Panc1 (cell line): ENCODE data around the gene ACTL7B. TPM values are rescaled to one million over a fixed set of nuclear protein-coding genes. Genes with fewer than 3 reads are reported as not detected.

Experiments
- ATAC-seq: fragments of 200-7000 bp; cut with Tn5 transposase; 2 replicates; pipeline ENCODE4 v1.9.1; 2020; ENCODE audit warnings: mild to moderate bottlenecking, moderate library complexity
- BruUV-seq: library from RNA; stranded (reverse); fragments of 400-500 nt; replicated peaks from 2 replicates; lab custom pipeline; 2021; lab: Mats Ljungman, UMichigan
- CTCF ChIA-PET: fragments of 300-600 bp; sonication (Branson Sonifier 250); formaldehyde crosslinking; loops from one replicate; lab custom pipeline; 2022; ENCODE audit warnings: antibody characterized with exemption; lab: Charles Lee
- POLR2A ChIA-PET: fragments of 300-600 bp; sonication (Branson Sonifier 250); formaldehyde crosslinking; loops from one replicate; lab custom pipeline; 2022; ENCODE audit warnings: antibody characterized with exemption; lab: Charles Lee
- DNase-seq: peaks from one replicate; pipeline ENCODE4 v3.0.0-alpha.2; 2010; ENCODE audit warnings: low read depth, low spot score
- H3K27ac ChIP-seq: 2 replicates; pipeline ENCODE4 v1.5.1; 2011; ENCODE audit warnings: mild to moderate bottlenecking, low read length, inconsistent platforms
- H3K27me3 ChIP-seq: fragments of 200-500 bp; sonication (Bioruptor generic); 2 replicates; pipeline ENCODE4 v1.6.0; 2014; ENCODE audit warnings: low read length, inconsistent platforms; ENCODE audit not compliant: control insufficient read depth, insufficient read depth
- H3K36me3 ChIP-seq: fragments of 200-500 bp; sonication (Bioruptor generic); 2 replicates; pipeline ENCODE4 v1.5.1; 2014; ENCODE audit warnings: inconsistent platforms, mild to moderate bottlenecking, low read length, moderate library complexity; ENCODE audit not compliant: control insufficient read depth, insufficient read depth
- H3K4me1 ChIP-seq: 2 replicates; pipeline ENCODE4 v1.5.1; 2011; ENCODE audit warnings: inconsistent platforms, mild to moderate bottlenecking, low read length, moderate library complexity; ENCODE audit not compliant: control insufficient read depth, insufficient read depth
- H3K4me3 ChIP-seq, 2 experiments: 2 replicates each; pipeline ENCODE4 v1.5.1; 2011 to 2012; ENCODE audit warnings: low read depth in 2 of 2, low read length in 2 of 2, mild to moderate bottlenecking in 2 of 2, inconsistent platforms in 1 of 2, moderate library complexity in 1 of 2
- H3K9me3 ChIP-seq: fragments of 200-500 bp; sonication (Bioruptor generic); 2 replicates; pipeline ENCODE4 v1.5.1; 2014; ENCODE audit warnings: low read depth, mild to moderate bottlenecking, inconsistent platforms, low read length, moderate library complexity; ENCODE audit not compliant: control insufficient read depth, insufficient read depth
- CTCF ChIP-seq: fragments of 450-650 bp; IDR thresholded peaks from 2 replicates; pipeline ENCODE4 v1.5.1; 2017; ENCODE audit warnings: mild to moderate bottlenecking
- POLR2AphosphoS5 ChIP-seq: IDR thresholded peaks from 2 replicates; pipeline ENCODE4 v1.6.1; 2012; ENCODE audit warnings: mild to moderate bottlenecking, low read depth, low read length, moderate library complexity
- REST ChIP-seq, 2 experiments: IDR thresholded peaks; 2 replicates each; pipeline ENCODE4 v1.6.1; 2011 to 2012; ENCODE audit warnings: low read depth in 2 of 2, control low read depth in 1 of 2, low read length in 1 of 2, mild to moderate bottlenecking in 1 of 2, moderate library complexity in 1 of 2; ENCODE audit not compliant: insufficient read depth in 1 of 2
- SIN3A ChIP-seq: IDR thresholded peaks from 2 replicates; pipeline ENCODE4 v1.6.1; 2012; ENCODE audit warnings: low read depth, mild to moderate bottlenecking, low read length, moderate library complexity, borderline replicate concordance; ENCODE audit not compliant: insufficient read depth
- TCF7L2 ChIP-seq: IDR thresholded peaks from 2 replicates; pipeline ENCODE4 v1.6.1; 2011; ENCODE audit warnings: mild to moderate bottlenecking, low read depth, low read length, inconsistent platforms
- in situ Hi-C: cut with HindIII; loops from 2 replicates; pipeline ENCODE4 v1.10.0; 2016; ENCODE audit warnings: low sequenced_read_pairs, low pct_unique_long_range_greater_than_20kb
- intact Hi-C: fragments of 100-400 bp; cut with micrococcal nuclease; formaldehyde crosslinking; loops from one replicate; pipeline ENCODE4 v1.10.0; 2022; ENCODE audit not compliant: unreplicated experiment
- total RNA-seq: library from RNA; stranded (reverse); gene quantifications from one replicate; pipeline ENCODE4 v1.2.1, GENCODE V29; 2021; ENCODE audit not compliant: unreplicated experiment

The ACTL7B gene
- total RNA-seq, 1 experiment from 2014 or later: not detected

GRCh38 chr9:108809269-108809668 lies 46.5 kb downstream of the ACTL7B start:
- ChIA-PET POLR2A (interaction anchor here (0.6 kb wide), 1 partner anchor 808 kb away, joined by 3 read pairs; no protein-coding TSS in a partner anchor), CTCF (no interaction called here)
- Histone ChIP-seq H3K27me3 (no peaks in the 10 kb centered on the region; the same call in 1 of the 2 replicates), H3K4me1 (no peaks in the 10 kb centered on the region), H3K27ac (no peak overlapping the region), H3K9me3 (no peaks in the 10 kb centered on the region), H3K36me3 (no peaks in the 10 kb centered on the region), H3K4me3 (no peak overlapping the region)
- no TSS peak for BruUV-seq
- intact Hi-C loops (no loop called here), in situ Hi-C loops (no loop called here)
- ATAC-seq (no peak), DNase-seq (no peak)
- TF ChIP-seq POLR2AphosphoS5: no peak
- no peak for TF ChIP-seq TCF7L2
- TF ChIP-seq CTCF: no peak
- TF ChIP-seq SIN3A: no peak
- no peak for TF ChIP-seq REST (IDR thresholded peaks at IDR 0.05; ENCODE audit: insufficient read depth in 1 of 2, low read depth in 2 of 2, low read length in 1 of 2)

Other genes starting within 250 kb of the ACTL7B start
- not detected for gene ACTL7A, start 6.3 kb upstream of the ACTL7B start, total RNA-seq
- 17.1 TPM for gene ELP1, start 78.1 kb upstream of the ACTL7B start, total RNA-seq
- gene ABITRAM, start 78.4 kb upstream of the ACTL7B start, total RNA-seq: 6.4 TPM
- gene CTNNAL1, start 157.5 kb upstream of the ACTL7B start, total RNA-seq: 79.8 TPM